Measurements from ENCODE around the gene UBE2F. TPM values are rescaled to one million over a fixed set of nuclear protein-coding genes. Genes with fewer than 3 reads are reported as not detected.

Gene UBE2F
- total and polyA plus RNA-seq, 2 donors (not counting 1 experiment from before 2014, with no cell fraction given), result 53.7 to 113 TPM

GRCh38 chr2:238045575-238045974 is 78.8 kb downstream of the UBE2F start:
- H4K20me1 ChIP-seq (ENCODE audit: control insufficient read depth, extremely low read depth, insufficient read depth, low read length), result no peaks in the 10 kb centered on the region
- no peak for TF ChIP-seq EZH2 (IDR thresholded peaks at IDR 0.05; ENCODE audit: low read length, missing control alignments)
- no peak for TF ChIP-seq CTCF (conservative IDR thresholded peaks at IDR 0.05 in 1 of 2, IDR thresholded peaks at IDR 0.05 in 1 of 2; ENCODE audit: low read depth in 1 of 2, low read length in 2 of 2)
- no peak overlapping the region for H3K9ac ChIP-seq (ENCODE audit: insufficient read depth, low read length)
- no peaks in the 10 kb centered on the region for H3K27me3 ChIP-seq (ENCODE audit: control insufficient read depth, insufficient read depth, low read length)
- H3K4me1 ChIP-seq (ENCODE audit: control insufficient read depth, extremely low read depth, insufficient read depth, low read length), result peaks cover 2% of the 10 kb centered on the region
- H3K79me2 ChIP-seq (ENCODE audit: control insufficient read depth, insufficient read depth, low read length), result no peaks in the 10 kb centered on the region
- no peak for DNase-seq (ENCODE audit: low read depth in 2 of 2)
- peaks cover 5% of the 10 kb centered on the region for H3K36me3 ChIP-seq (ENCODE audit: control insufficient read depth, insufficient read depth, low read length)
- H3K4me2 ChIP-seq (ENCODE audit: extremely low read depth, insufficient read depth, low read length), result no peak overlapping the region
- H3K27ac ChIP-seq (ENCODE audit: insufficient read depth, low read length), result no peak overlapping the region
- H3K9me3 ChIP-seq (ENCODE audit: control insufficient read depth, insufficient read depth, low read depth, low read length), result no peaks in the 10 kb centered on the region
- H2AFZ ChIP-seq (ENCODE audit: low read length), result no peak overlapping the region
- no peak overlapping the region for H3K4me3 ChIP-seq (replicated peaks in 1 of 4; ENCODE audit: control extremely low read depth in 1 of 4, insufficient read depth in 1 of 4, low read depth in 3 of 4, low read length in 4 of 4)

- no peak overlapping the region for H3K4me3 ChIP-seq (replicated peaks in 1 of 4; ENCODE audit: control extremely low read depth in 1 of 4, insufficient read depth in 1 of 4, low read depth in 3 of 4, low read length in 4 of 4)
- no peak overlapping the region for H2AFZ ChIP-seq (ENCODE audit: low read length)
- H4K20me1 ChIP-seq (ENCODE audit: control insufficient read depth, extremely low read depth, insufficient read depth, low read length), result no peaks in the 10 kb centered on the region
- no peaks in the 10 kb centered on the region for H3K9me3 ChIP-seq (ENCODE audit: control insufficient read depth, insufficient read depth, low read depth, low read length)
- peaks cover 2% of the 10 kb centered on the region for H3K4me1 ChIP-seq (ENCODE audit: control insufficient read depth, extremely low read depth, insufficient read depth, low read length)
- no peak overlapping the region for H3K4me2 ChIP-seq (ENCODE audit: extremely low read depth, insufficient read depth, low read length)
- no peaks in the 10 kb centered on the region for H3K79me2 ChIP-seq (ENCODE audit: control insufficient read depth, insufficient read depth, low read length)
- peaks cover 5% of the 10 kb centered on the region for H3K36me3 ChIP-seq (ENCODE audit: control insufficient read depth, insufficient read depth, low read length)
- H3K27me3 ChIP-seq (ENCODE audit: control insufficient read depth, insufficient read depth, low read length), result no peaks in the 10 kb centered on the region
- TF ChIP-seq CTCF (conservative IDR thresholded peaks at IDR 0.05 in 1 of 2, IDR thresholded peaks at IDR 0.05 in 1 of 2; ENCODE audit: low read depth in 1 of 2, low read length in 2 of 2), result no peak
- TF ChIP-seq EZH2 (IDR thresholded peaks at IDR 0.05; ENCODE audit: low read length, missing control alignments), result no peak
- DNase-seq (ENCODE audit: low read depth in 2 of 2), result no peak
- no peak overlapping the region for H3K27ac ChIP-seq (ENCODE audit: insufficient read depth, low read length)
- H3K9ac ChIP-seq (ENCODE audit: insufficient read depth, low read length), result no peak overlapping the region
Measured at GRCh38 chr2:238046725-238047270, 80.0 kb downstream of the UBE2F start.

- TF ChIP-seq EZH2 (IDR thresholded peaks at IDR 0.05; ENCODE audit: low read length, missing control alignments) (no peak), CTCF (conservative IDR thresholded peaks at IDR 0.05 in 1 of 2, IDR thresholded peaks at IDR 0.05 in 1 of 2; ENCODE audit: low read depth in 1 of 2, low read length in 2 of 2) (no peak)
- no peak overlapping the region for H3K27ac ChIP-seq (ENCODE audit: insufficient read depth, low read length)
- no peaks in the 10 kb centered on the region for H4K20me1 ChIP-seq (ENCODE audit: control insufficient read depth, extremely low read depth, insufficient read depth, low read length)
- no peak overlapping the region for H3K9ac ChIP-seq (ENCODE audit: insufficient read depth, low read length)
- H3K4me2 ChIP-seq (ENCODE audit: extremely low read depth, insufficient read depth, low read length), result no peak overlapping the region
- peak; percentile 7 to 20 for DNase-seq (ENCODE audit: low read depth in 2 of 2)
- no peaks in the 10 kb centered on the region for H3K27me3 ChIP-seq (ENCODE audit: control insufficient read depth, insufficient read depth, low read length)
- H3K79me2 ChIP-seq (ENCODE audit: control insufficient read depth, insufficient read depth, low read length), result no peaks in the 10 kb centered on the region
- H2AFZ ChIP-seq (ENCODE audit: low read length), result no peak overlapping the region
- no peaks in the 10 kb centered on the region for H3K36me3 ChIP-seq (ENCODE audit: control insufficient read depth, insufficient read depth, low read length)
- H3K4me3 ChIP-seq (replicated peaks in 1 of 4; ENCODE audit: control extremely low read depth in 1 of 4, insufficient read depth in 1 of 4, low read depth in 3 of 4, low read length in 4 of 4), result no peak overlapping the region
- H3K4me1 ChIP-seq (ENCODE audit: control insufficient read depth, extremely low read depth, insufficient read depth, low read length), result no peaks in the 10 kb centered on the region
- H3K9me3 ChIP-seq (ENCODE audit: control insufficient read depth, insufficient read depth, low read depth, low read length), result no peaks in the 10 kb centered on the region
Measured at GRCh38 chr2:238053191-238053776, 86.5 kb downstream of the UBE2F start.

Measured in fibroblast of lung (primary cell).